Hematopoietic multipotent progenitor cell treated with erythropoietin and hydrocortisone succinate and interleukin-3 and kit ligand, for 8 days (in vitro differentiated cells): Measurements from ENCODE around the gene TAS2R13.

Experiments used
- DNase-seq: peaks from one replicate; pipeline ENCODE4 v3.0.0-alpha.2; 2015

Gene TAS2R13

GRCh38 chr12:10867381-10867780 lies 42.0 kb downstream of the TAS2R13 start:
- no peak for DNase-seq

DNA sequence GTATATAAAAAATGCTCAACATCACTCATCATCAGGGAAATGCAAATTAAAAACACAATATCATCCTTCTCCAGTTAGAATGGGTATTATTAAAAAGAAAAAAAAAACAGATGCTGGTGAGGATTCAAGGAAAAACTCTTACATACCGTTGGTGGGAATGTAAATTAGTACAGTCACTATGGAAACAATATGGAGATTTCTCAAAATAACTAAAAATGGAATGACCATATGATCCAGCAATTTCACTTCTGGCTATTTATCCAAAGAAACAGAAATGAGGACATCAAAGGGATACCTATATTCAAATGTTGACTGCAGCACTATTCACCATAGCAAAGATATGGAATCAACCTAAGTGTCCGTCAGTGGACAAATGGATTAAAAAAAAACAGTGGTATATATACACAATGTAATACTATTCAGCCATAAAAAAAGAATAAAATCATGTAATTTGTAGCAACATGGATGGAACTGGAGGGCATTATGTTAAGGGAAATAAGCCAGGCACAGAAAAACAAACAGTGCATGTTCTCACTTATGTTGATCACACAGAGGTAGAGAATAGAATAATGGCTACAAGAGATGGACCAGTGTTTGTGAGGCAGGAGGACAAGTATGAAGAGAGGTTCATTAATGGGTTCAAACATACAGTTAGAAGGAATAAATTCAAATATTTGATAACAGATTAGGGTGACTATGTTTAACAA lies 45.7 kb downstream of the TAS2R13 start:
- no peak for DNase-seq

DNA sequence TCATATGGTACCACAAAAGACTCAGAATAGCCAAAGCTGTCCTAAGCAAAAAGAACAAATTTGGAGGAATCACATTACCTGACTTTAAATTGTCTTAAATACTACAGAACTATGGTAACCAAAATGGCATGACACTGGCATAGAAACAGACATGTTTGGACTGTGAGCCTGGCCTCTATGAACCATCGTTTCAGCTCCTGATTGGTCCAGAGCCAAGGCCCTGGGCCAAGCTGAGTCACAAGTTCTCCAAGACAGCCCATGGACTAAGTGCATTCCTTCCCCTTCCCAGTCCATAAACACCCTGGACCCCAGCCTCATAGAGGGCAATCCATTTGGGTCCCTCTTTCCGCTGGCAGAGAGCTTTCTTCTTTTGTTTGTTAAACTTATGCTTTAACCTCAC lies 48.0 kb downstream of the TAS2R13 start:
- DNase-seq = no peak
